ENCODE data around the gene CCDC159. TPM values are rescaled to one million over a fixed set of nuclear protein-coding genes. Genes with fewer than 3 reads are reported as not detected.

Gene CCDC159
- total RNA-seq, 1 donor from 2014 or later: 1.8 TPM

DNA sequence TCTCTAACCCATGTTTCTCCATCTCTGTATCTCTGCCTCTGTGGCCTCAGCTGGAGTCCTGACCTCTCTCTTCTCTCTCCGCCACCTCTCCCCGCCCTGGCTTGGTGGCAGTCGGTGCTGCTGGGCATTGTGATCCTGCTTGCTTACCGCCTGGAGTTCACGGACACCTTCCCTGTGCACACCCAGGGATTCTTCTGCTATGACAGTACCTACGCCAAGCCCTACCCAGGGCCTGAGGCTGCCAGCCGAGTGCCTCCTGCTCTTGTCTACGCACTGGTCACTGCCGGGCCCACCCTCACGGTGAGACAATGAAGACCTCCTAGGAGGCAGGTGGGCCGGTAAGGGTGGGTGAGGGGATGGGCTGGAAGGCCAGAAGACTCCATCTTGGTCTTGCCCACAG lies 13.1 kb downstream of the CCDC159 start:
- H3K27me3 Mint-ChIP-seq (ENCODE audit: insufficient read depth, low read depth): peaks cover 17% of the 10 kb centered on the region

DNA sequence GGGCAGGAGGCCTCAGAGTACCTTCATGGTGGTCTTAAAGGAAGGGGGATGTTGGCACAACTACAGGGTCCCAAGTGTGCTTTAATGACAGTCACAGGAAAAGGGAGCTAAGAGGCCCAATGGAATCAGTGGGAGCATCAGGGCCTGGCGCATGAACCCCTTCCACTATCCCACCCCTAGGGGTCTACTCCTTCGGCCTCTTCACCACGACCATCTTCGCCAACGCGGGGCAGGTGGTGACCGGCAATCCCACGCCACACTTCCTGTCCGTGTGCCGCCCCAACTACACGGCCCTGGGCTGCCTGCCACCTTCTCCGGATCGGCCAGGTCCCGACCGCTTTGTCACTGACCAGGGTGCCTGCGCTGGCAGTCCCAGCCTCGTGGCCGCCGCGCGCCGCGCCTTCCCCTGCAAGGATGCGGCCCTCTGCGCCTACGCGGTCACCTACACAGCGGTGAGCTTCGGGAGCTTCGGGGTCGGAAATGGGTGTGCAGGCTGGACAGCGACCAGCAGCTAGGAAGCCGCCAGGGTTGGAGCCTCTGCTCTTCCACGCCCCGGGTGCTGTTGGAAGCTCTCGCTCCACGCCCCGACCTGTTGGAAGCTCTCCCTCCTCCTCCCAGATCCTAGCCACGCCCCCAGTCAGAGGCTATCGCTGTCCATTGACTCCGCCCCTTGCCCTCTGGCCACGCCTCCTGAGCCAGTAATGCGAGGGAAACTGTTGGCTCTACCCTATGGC lies 14.9 kb downstream of the CCDC159 start:
- H3K27me3 Mint-ChIP-seq (ENCODE audit: insufficient read depth, low read depth): peaks cover 16% of the 10 kb centered on the region

More for the DNA sequence above, 13.1 kb downstream of the CCDC159 start:
- Mint-ChIP-seq H3K9me3 (no peaks in the 10 kb centered on the region), H3K36me3 (no peaks in the 10 kb centered on the region), H3K4me1 (peaks cover 19% of the 10 kb centered on the region), H3K27ac (no peak overlapping the region), H3K4me3 (no peak overlapping the region)
- Histone ChIP-seq H3F3A (ENCODE audit: low read depth) (peaks cover 11% of the 10 kb centered on the region), H3K9ac (no peak overlapping the region), H3K4me2 (no peak overlapping the region), H4K20me1 (ENCODE audit: low read depth) (peaks cover 21% of the 10 kb centered on the region), H2AFZ (replicated peaks) (no peak overlapping the region), H3K79me2 (ENCODE audit: low read depth) (no peaks in the 10 kb centered on the region), H3K27ac (no peak overlapping the region), H3K27me3 (peaks cover 59% of the 10 kb centered on the region), H3K36me3 (no peaks in the 10 kb centered on the region), H3K4me3 (no peak overlapping the region), H3K9me3 (ENCODE audit: low read depth) (no peaks in the 10 kb centered on the region), H3K4me1 (peaks cover 4% of the 10 kb centered on the region)
- TF ChIP-seq EZH2phosphoT487 (IDR thresholded peaks at IDR 0.05) (no peak), EZH2 (IDR thresholded peaks at IDR 0.05) (no peak)
- TF ChIP-seq, protein P1, sequence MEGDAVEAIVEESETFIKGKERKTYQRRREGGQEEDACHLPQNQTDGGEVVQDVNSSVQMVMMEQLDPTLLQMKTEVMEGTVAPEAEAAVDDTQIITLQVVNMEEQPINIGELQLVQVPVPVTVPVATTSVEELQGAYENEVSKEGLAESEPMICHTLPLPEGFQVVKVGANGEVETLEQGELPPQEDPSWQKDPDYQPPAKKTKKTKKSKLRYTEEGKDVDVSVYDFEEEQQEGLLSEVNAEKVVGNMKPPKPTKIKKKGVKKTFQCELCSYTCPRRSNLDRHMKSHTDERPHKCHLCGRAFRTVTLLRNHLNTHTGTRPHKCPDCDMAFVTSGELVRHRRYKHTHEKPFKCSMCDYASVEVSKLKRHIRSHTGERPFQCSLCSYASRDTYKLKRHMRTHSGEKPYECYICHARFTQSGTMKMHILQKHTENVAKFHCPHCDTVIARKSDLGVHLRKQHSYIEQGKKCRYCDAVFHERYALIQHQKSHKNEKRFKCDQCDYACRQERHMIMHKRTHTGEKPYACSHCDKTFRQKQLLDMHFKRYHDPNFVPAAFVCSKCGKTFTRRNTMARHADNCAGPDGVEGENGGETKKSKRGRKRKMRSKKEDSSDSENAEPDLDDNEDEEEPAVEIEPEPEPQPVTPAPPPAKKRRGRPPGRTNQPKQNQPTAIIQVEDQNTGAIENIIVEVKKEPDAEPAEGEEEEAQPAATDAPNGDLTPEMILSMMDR (IDR thresholded peaks at IDR 0.05): no peak
- no peak for DNase-seq (ENCODE audit: low spot score)

DNA sequence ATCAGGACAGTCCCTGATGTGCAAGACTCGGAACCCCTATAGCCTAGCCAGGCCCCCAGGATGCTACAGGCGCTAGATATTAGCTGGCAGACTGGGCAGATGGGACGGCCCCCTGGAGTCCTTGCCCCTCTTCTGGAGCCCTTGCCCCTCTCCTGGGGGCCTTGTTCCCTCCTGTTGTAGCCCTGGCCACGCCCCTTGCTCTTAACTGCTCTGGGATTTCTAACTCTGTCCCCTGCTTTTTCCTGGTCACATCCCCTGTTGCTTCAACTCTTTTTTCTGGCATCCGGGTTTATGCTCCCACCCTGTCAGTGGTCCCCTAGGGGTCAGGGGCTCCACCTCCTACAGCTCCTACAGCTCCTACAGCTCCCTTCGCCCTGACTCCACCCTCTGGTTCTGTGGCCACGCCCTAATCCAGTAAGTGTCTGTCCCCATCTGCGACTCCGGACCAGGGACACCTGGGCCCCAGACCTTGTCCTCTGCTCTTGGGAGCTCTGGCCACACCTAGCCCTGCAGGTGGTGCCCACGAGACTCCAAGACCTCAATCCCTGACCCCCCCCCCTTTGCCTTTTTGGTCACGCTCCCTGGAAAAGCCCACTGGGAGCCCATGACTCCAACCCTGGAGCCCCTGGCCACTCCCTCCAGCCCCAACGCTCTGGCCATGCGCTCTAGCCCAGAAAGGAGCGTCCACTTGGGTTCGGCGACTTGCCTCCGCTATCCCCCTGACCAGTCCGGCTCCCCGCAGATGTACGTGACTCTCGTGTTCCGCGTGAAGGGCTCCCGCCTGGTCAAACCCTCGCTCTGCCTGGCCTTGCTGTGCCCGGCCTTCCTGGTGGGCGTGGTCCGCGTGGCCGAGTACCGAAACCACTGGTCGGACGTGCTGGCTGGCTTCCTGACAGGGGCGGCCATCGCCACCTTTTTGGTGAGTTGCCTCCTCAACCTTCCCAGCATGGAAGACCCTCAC lies 15.7 kb downstream of the CCDC159 start:
- H3K36me3 ChIP-seq: no peaks in the 10 kb centered on the region
- H3K4me1 Mint-ChIP-seq: peaks cover 10% of the 10 kb centered on the region
- DNase-seq (ENCODE audit: low spot score): no peak
- H3K27me3 Mint-ChIP-seq (ENCODE audit: insufficient read depth, low read depth): peaks cover 11% of the 10 kb centered on the region
- peak overlapping the region; percentile 77 for H3K4me2 ChIP-seq
- H3K27me3 ChIP-seq: peaks cover 41% of the 10 kb centered on the region
- no peaks in the 10 kb centered on the region for H3K36me3 Mint-ChIP-seq
- no peak overlapping the region for H3K9ac ChIP-seq
- H3K4me3 ChIP-seq: peak overlapping the region; percentile 38
- H3K79me2 ChIP-seq (ENCODE audit: low read depth): no peaks in the 10 kb centered on the region
- no peak overlapping the region for H3K27ac Mint-ChIP-seq
- no peak overlapping the region for H2AFZ ChIP-seq (replicated peaks)
- peaks cover 4% of the 10 kb centered on the region for H3K4me1 ChIP-seq
- H4K20me1 ChIP-seq (ENCODE audit: low read depth): peaks cover 25% of the 10 kb centered on the region
- H3K4me3 Mint-ChIP-seq: peak overlapping the region; percentile 80
- no peak for TF ChIP-seq EZH2phosphoT487 (IDR thresholded peaks at IDR 0.05)
- no peak for TF ChIP-seq EZH2 (IDR thresholded peaks at IDR 0.05)
- TF ChIP-seq, protein P1 (IDR thresholded peaks at IDR 0.05): no peak
- no peak overlapping the region for H3K27ac ChIP-seq
- H3K9me3 Mint-ChIP-seq: no peaks in the 10 kb centered on the region
- peaks cover 6% of the 10 kb centered on the region for H3F3A ChIP-seq (ENCODE audit: low read depth)
- no peaks in the 10 kb centered on the region for H3K9me3 ChIP-seq (ENCODE audit: low read depth)

More for the DNA sequence above, 14.9 kb downstream of the CCDC159 start:
- H3K27ac ChIP-seq: no peak overlapping the region
- TF ChIP-seq, protein P1 (IDR thresholded peaks at IDR 0.05): peak; percentile 33
- no peak for TF ChIP-seq EZH2 (IDR thresholded peaks at IDR 0.05)
- H3K36me3 Mint-ChIP-seq: no peaks in the 10 kb centered on the region
- H3K4me1 Mint-ChIP-seq: peaks cover 13% of the 10 kb centered on the region
- peak overlapping the region; percentile 77 for H3K4me2 ChIP-seq
- no peaks in the 10 kb centered on the region for H3K9me3 ChIP-seq (ENCODE audit: low read depth)
- H3K4me1 ChIP-seq: peaks cover 4% of the 10 kb centered on the region
- H3K4me3 ChIP-seq: peak overlapping the region; percentile 38
- peaks cover 25% of the 10 kb centered on the region for H4K20me1 ChIP-seq (ENCODE audit: low read depth)
- H3K27me3 ChIP-seq: peaks cover 49% of the 10 kb centered on the region
- peak overlapping the region; percentile 80 for H3K4me3 Mint-ChIP-seq
- H3K9ac ChIP-seq: no peak overlapping the region
- peak; percentile 97 for DNase-seq (ENCODE audit: low spot score)
- H3K9me3 Mint-ChIP-seq: no peaks in the 10 kb centered on the region
- H3K36me3 ChIP-seq: no peaks in the 10 kb centered on the region
- H3K27ac Mint-ChIP-seq: no peak overlapping the region
- peaks cover 6% of the 10 kb centered on the region for H3F3A ChIP-seq (ENCODE audit: low read depth)
- no peaks in the 10 kb centered on the region for H3K79me2 ChIP-seq (ENCODE audit: low read depth)
- H2AFZ ChIP-seq (replicated peaks): no peak overlapping the region

All from neural progenitor cell (in vitro differentiated cells).